Transverse colon (tissue), 4 donors: ENCODE results near the gene ZBP1.

Experiments
- CTCF ChIP-seq, 5 experiments: fragments of 200-600 bp in 3 of 5; fragments of 450-650 bp in 2 of 5; sonication (generic) in 3 of 5; IDR thresholded peaks; 1 replicate in 2 of 5; 2 replicates in 3 of 5; pipeline ENCODE4 v1.5.1; 2016 to 2017; ENCODE audit warnings: antibody characterized with exemption in 5 of 5, inconsistent platforms in 3 of 5, mild to moderate bottlenecking in 2 of 5, moderate library complexity in 1 of 5
- POLR2AphosphoS5 ChIP-seq, 3 donors: sonication (generic); formaldehyde crosslinking; IDR thresholded peaks; one replicate each; pipeline ENCODE4 v1.6.1; 2016; ENCODE audit warnings: antibody characterized with exemption in 3 of 3

- TF ChIP-seq CTCF (IDR thresholded peaks at IDR 0.05) (no peak), POLR2AphosphoS5 (IDR thresholded peaks at IDR 0.05) (no peak)
Measured at GRCh38 chr20:57647006-57647932, 27.0 kb upstream of the ZBP1 start.
